ENCODE measurements around the gene ZBTB48. TPM values are rescaled to one million over a fixed set of nuclear protein-coding genes. Genes with fewer than 3 reads are reported as not detected.
A peak's percentile ranks its signal among the peaks of the same experiment; 100 is the strongest.

ZBTB48 gene
- total RNA-seq, 1 donor from 2014 or later: 106 TPM

- Histone ChIP-seq H3K4me3 (no peak overlapping the region), H3K4me1 (peaks cover 14 to 37% of the 10 kb centered on the region in 2 donors), H3K27ac (no peak overlapping the region), H3K36me3 (peaks cover 20 to 26% of the 10 kb centered on the region in 2 donors), H3K9me3 (no peaks in the 10 kb centered on the region), H3K27me3 (no peaks in the 10 kb centered on the region)
- TF ChIP-seq CTCF (IDR thresholded peaks at IDR 0.05): no peak
- intact Hi-C loops (cut with DNase I): no loop called here
- no peak for DNase-seq (ENCODE audit: low spot score in 2 of 2)
Observed at GRCh38 chr1:6585081-6585722, 5.4 kb downstream of the ZBTB48 start.

GRCh38 chr1:6585841-6586240 lies 6.0 kb downstream of the ZBTB48 start:
- H3K27me3 ChIP-seq: no peaks in the 10 kb centered on the region
- H3K9me3 ChIP-seq: no peaks in the 10 kb centered on the region
- no peak overlapping the region for H3K4me3 ChIP-seq
- peaks cover 12 to 39% of the 10 kb centered on the region in 2 donors for H3K4me1 ChIP-seq
- TF ChIP-seq CTCF (IDR thresholded peaks at IDR 0.05): no peak
- peaks cover 23 to 30% of the 10 kb centered on the region in 2 donors for H3K36me3 ChIP-seq
- DNase-seq (ENCODE audit: low spot score in 2 of 2): no peak
- intact Hi-C loops (cut with DNase I): no loop called here
- H3K27ac ChIP-seq: peak overlapping the region in 1 of 2 donors; percentile 43

- Histone ChIP-seq H3K9me3 (no peaks in the 10 kb centered on the region), H3K27me3 (no peaks in the 10 kb centered on the region), H3K36me3 (peaks cover 23 to 30% of the 10 kb centered on the region in 2 donors), H3K27ac (peak overlapping the region in 1 of 2 donors; percentile 43), H3K4me3 (no peak overlapping the region), H3K4me1 (peaks cover 7 to 37% of the 10 kb centered on the region in 2 donors)
- no peak for DNase-seq (ENCODE audit: low spot score in 2 of 2)
- intact Hi-C loops (cut with DNase I): no loop called here
- no peak for TF ChIP-seq CTCF (IDR thresholded peaks at IDR 0.05)
Observed at GRCh38 chr1:6586404-6586816, 6.6 kb downstream of the ZBTB48 start.

GRCh38 chr1:6587261-6588005 lies 7.6 kb downstream of the ZBTB48 start:
- TF ChIP-seq CTCF (IDR thresholded peaks at IDR 0.05): no peak
- Histone ChIP-seq H3K4me1 (peaks cover 11 to 41% of the 10 kb centered on the region in 2 donors), H3K36me3 (peaks cover 30 to 32% of the 10 kb centered on the region in 2 donors), H3K27ac (peak overlapping the region; percentile 2 to 43), H3K4me3 (no peak overlapping the region), H3K27me3 (no peaks in the 10 kb centered on the region), H3K9me3 (no peaks in the 10 kb centered on the region)
- intact Hi-C loops (cut with DNase I): no loop called here
- no peak for DNase-seq (ENCODE audit: low spot score in 2 of 2)

- Histone ChIP-seq H3K4me3 (no peak overlapping the region), H3K27ac (peak overlapping the region; percentile 2 to 43), H3K36me3 (peaks cover 36 to 40% of the 10 kb centered on the region in 2 donors), H3K4me1 (peaks cover 18 to 50% of the 10 kb centered on the region in 2 donors), H3K27me3 (no peaks in the 10 kb centered on the region), H3K9me3 (no peaks in the 10 kb centered on the region)
- TF ChIP-seq CTCF (IDR thresholded peaks at IDR 0.05): no peak
- intact Hi-C loops (cut with DNase I): no loop called here
- no peak for DNase-seq (ENCODE audit: low spot score in 2 of 2)
Observed at GRCh38 chr1:6588128-6588892, 8.5 kb downstream of the ZBTB48 start.

Measured in ascending aorta (tissue), 2 donors.